H9 (cell line): ENCODE data around the gene PRDX1. TPM values are rescaled to one million over a fixed set of nuclear protein-coding genes. Genes with fewer than 3 reads are reported as not detected.

Experiments used
- DNase-seq: peaks from one replicate; pipeline ENCODE4 v3.0.0-alpha.2; 2017
- H2AFZ ChIP-seq: one replicate; pipeline ENCODE4 v1.6.1; 2013; ENCODE audit warnings: mild to moderate bottlenecking, low read length, control low read depth, moderate library complexity
- H2AK5ac ChIP-seq: 2 replicates; pipeline ENCODE4 v1.6.1; 2013; ENCODE audit warnings: low read length, control low read depth, mixed read lengths; ENCODE audit not compliant: insufficient read length
- H2BK120ac ChIP-seq: one replicate; pipeline ENCODE4 v1.6.1; 2013; ENCODE audit warnings: low read depth, mild to moderate bottlenecking, low read length, control low read depth, inconsistent platforms; ENCODE audit not compliant: poor library complexity, severe bottlenecking
- H2BK12ac ChIP-seq: 2 replicates; pipeline ENCODE4 v1.6.1; 2013; ENCODE audit warnings: low read length, control low read depth, mixed read lengths, low read depth; ENCODE audit not compliant: insufficient read length
- H2BK15ac ChIP-seq: 2 replicates; pipeline ENCODE4 v1.6.1; 2013; ENCODE audit warnings: low read depth, low read length, control low read depth
- H2BK20ac ChIP-seq: one replicate; pipeline ENCODE4 v1.6.1; 2013; ENCODE audit warnings: low read depth, mild to moderate bottlenecking, low read length, control low read depth, inconsistent platforms; ENCODE audit not compliant: poor library complexity, severe bottlenecking
- H2BK5ac ChIP-seq: 2 replicates; pipeline ENCODE4 v1.6.1; 2013; ENCODE audit warnings: low read length, control low read depth, mixed read lengths; ENCODE audit not compliant: insufficient read length
- H3K14ac ChIP-seq: 2 replicates; pipeline ENCODE4 v1.6.1; 2013; ENCODE audit warnings: low read length, control low read depth; ENCODE audit not compliant: insufficient read depth
- H3K18ac ChIP-seq: 2 replicates; pipeline ENCODE4 v1.6.1; 2013; ENCODE audit warnings: low read depth, mild to moderate bottlenecking, mixed read lengths, low read length, control low read depth; ENCODE audit not compliant: insufficient read length
- H3K23ac ChIP-seq: 2 replicates; pipeline ENCODE4 v1.6.1; 2013; ENCODE audit warnings: low read length, control low read depth, mixed read lengths, low read depth; ENCODE audit not compliant: insufficient read length
- H3K23me2 ChIP-seq: 2 replicates; pipeline ENCODE4 v1.6.1; 2013; ENCODE audit warnings: low read depth, mild to moderate bottlenecking, mixed read lengths, low read length, control low read depth; ENCODE audit not compliant: insufficient read length, poor library complexity, severe bottlenecking
- H3K27ac ChIP-seq: 2 replicates; pipeline ENCODE4 v1.5.1; 2013; ENCODE audit warnings: low read length, control low read depth, mixed read lengths, low read depth; ENCODE audit not compliant: insufficient read length
- H3K27me3 ChIP-seq: 2 replicates; pipeline ENCODE4 v1.6.1; 2013; ENCODE audit warnings: low read length, control low read depth, inconsistent platforms; ENCODE audit not compliant: insufficient read depth
- H3K4ac ChIP-seq: 2 replicates; pipeline ENCODE4 v1.6.1; 2013; ENCODE audit warnings: low read depth, mild to moderate bottlenecking, control low read depth, inconsistent platforms, low read length, moderate library complexity
- H3K4me1 ChIP-seq: 2 replicates; pipeline ENCODE4 v1.6.1; 2013; ENCODE audit warnings: low read length, control low read depth, inconsistent platforms; ENCODE audit not compliant: insufficient read depth
- H3K4me2 ChIP-seq: 2 replicates; pipeline ENCODE4 v1.6.1; 2013; ENCODE audit warnings: low read length, control low read depth, mixed read lengths; ENCODE audit not compliant: insufficient read length, insufficient read depth
- H3K56ac ChIP-seq: 2 replicates; pipeline ENCODE4 v1.6.1; 2013; ENCODE audit warnings: low read depth, mild to moderate bottlenecking, mixed read lengths, low read length, control low read depth; ENCODE audit not compliant: insufficient read length
- H3K79me1 ChIP-seq: 2 replicates; pipeline ENCODE4 v1.6.1; 2013; ENCODE audit warnings: low read depth, mild to moderate bottlenecking, moderate library complexity, low read length, control low read depth, inconsistent platforms; ENCODE audit not compliant: insufficient read depth, poor library complexity, severe bottlenecking
- H3K79me2 ChIP-seq: 2 replicates; pipeline ENCODE4 v1.6.1; 2013; ENCODE audit warnings: low read length, control low read depth, inconsistent platforms; ENCODE audit not compliant: insufficient read depth
- H3K9ac ChIP-seq: 2 replicates; pipeline ENCODE4 v1.6.1; 2013; ENCODE audit warnings: low read length, control low read depth, mixed read lengths; ENCODE audit not compliant: insufficient read length; ENCODE audit errors: extremely low read depth
- H3K9me3 ChIP-seq: one replicate; pipeline ENCODE4 v1.6.1; 2013; ENCODE audit warnings: low read depth, low read length, inconsistent platforms; ENCODE audit not compliant: control insufficient read depth
- H3T11ph ChIP-seq: one replicate; pipeline ENCODE4 v1.6.1; 2013; ENCODE audit warnings: mild to moderate bottlenecking, low read length, control low read depth, inconsistent platforms
- H4K20me1 ChIP-seq: one replicate; pipeline ENCODE4 v1.6.1; 2013; ENCODE audit not compliant: control insufficient read depth, insufficient read length, insufficient read depth
- H4K5ac ChIP-seq: 2 replicates; pipeline ENCODE4 v1.6.1; 2013; ENCODE audit warnings: low read depth, mild to moderate bottlenecking, mixed read lengths, low read length, control low read depth; ENCODE audit not compliant: insufficient read length
- H4K8ac ChIP-seq: replicated peaks from 2 replicates; pipeline ENCODE4 v1.6.1; 2013; ENCODE audit warnings: low read length, control low read depth, mixed read lengths, low read depth; ENCODE audit not compliant: insufficient read length
- H4K91ac ChIP-seq: 2 replicates; pipeline ENCODE4 v1.6.1; 2013; ENCODE audit warnings: low read depth, mild to moderate bottlenecking, moderate library complexity, mixed read lengths, low read length, control low read depth; ENCODE audit not compliant: insufficient read length
- H3K27ac Mint-ChIP-seq, 3 experiments: 2 replicates in 2 of 3; 3 replicates in 1 of 3; pipeline ENCODE4 v1.8.0; 2020 to 2021; ENCODE audit warnings: mixed read lengths in 3 of 3, mild to moderate bottlenecking in 1 of 3, moderate library complexity in 1 of 3
- H3K27me3 Mint-ChIP-seq: 2 replicates; pipeline ENCODE4 v1.8.0; 2021; ENCODE audit warnings: low read depth, mild to moderate bottlenecking, moderate library complexity, mixed read lengths
- H3K36me3 Mint-ChIP-seq, 3 experiments: 2 replicates in 2 of 3; 3 replicates in 1 of 3; pipeline ENCODE4 v1.8.0; 2020 to 2021; ENCODE audit warnings: low read depth in 3 of 3, mixed read lengths in 3 of 3; ENCODE audit not compliant: insufficient read depth in 1 of 3
- H3K4me1 Mint-ChIP-seq, 2 experiments: 2 replicates each; pipeline ENCODE4 v1.8.0; 2020; ENCODE audit warnings: mixed read lengths in 2 of 2
- H3K4me3 Mint-ChIP-seq, 2 experiments: 2 replicates in 1 of 2; 3 replicates in 1 of 2; pipeline ENCODE4 v1.8.0; 2020 to 2021; ENCODE audit warnings: mild to moderate bottlenecking in 2 of 2, mixed read lengths in 2 of 2, moderate library complexity in 1 of 2
- H3K9me3 Mint-ChIP-seq, 2 experiments: 2 replicates in 1 of 2; 3 replicates in 1 of 2; pipeline ENCODE4 v1.8.0; 2020; ENCODE audit warnings: mild to moderate bottlenecking in 2 of 2, mixed read lengths in 2 of 2, moderate library complexity in 1 of 2
- CTCF ChIP-seq: fragments of 200-600 bp; sonication (generic); conservative IDR thresholded peaks from 3 replicates; pipeline ENCODE4 v1.8.0; 2021; ENCODE audit warnings: antibody characterized with exemption, mild to moderate bottlenecking
- total RNA-seq: library from RNA; stranded (reverse); gene quantifications from 2 replicates; pipeline ENCODE4 v1.2.1, GENCODE V29; 2021

Gene PRDX1
- total RNA-seq, 1 experiment from 2014 or later = 1,003 TPM

- Histone ChIP-seq H3K14ac (no peak overlapping the region), H2BK15ac (no peak overlapping the region), H4K8ac (no peak overlapping the region), H2BK5ac (no peak overlapping the region), H3K4ac (no peak overlapping the region), H4K20me1 (no peaks in the 10 kb centered on the region), H4K5ac (no peak overlapping the region), H3K27me3 (no peaks in the 10 kb centered on the region), H3K23ac (no peak overlapping the region), H3K9ac (no peak overlapping the region), H4K91ac (no peak overlapping the region), H2AK5ac (no peak overlapping the region), H3K79me2 (no peaks in the 10 kb centered on the region), H3K18ac (no peak overlapping the region), H3K56ac (no peak overlapping the region), H3K27ac (no peak overlapping the region), H3K79me1 (no peaks in the 10 kb centered on the region), H3K23me2 (no peaks in the 10 kb centered on the region), H3K4me1 (no peaks in the 10 kb centered on the region), H2BK120ac (no peak overlapping the region), H3K4me2 (no peak overlapping the region), H2BK12ac (no peak overlapping the region), H2BK20ac (no peak overlapping the region), H3K9me3 (no peaks in the 10 kb centered on the region), H2AFZ (no peak overlapping the region), H3T11ph (no peak overlapping the region)
- TF ChIP-seq CTCF = no peak
- Mint-ChIP-seq H3K4me1 (peaks cover 0 to 1% of the 10 kb centered on the region in 2 experiments; a peak in 1 of 4 replicates), H3K36me3 (no peaks in the 10 kb centered on the region), H3K27me3 (no peaks in the 10 kb centered on the region; the same call in 1 of the 2 replicates), H3K27ac (no peak overlapping the region; a peak in 1 of 7 replicates), H3K4me3 (no peak overlapping the region), H3K9me3 (no peaks in the 10 kb centered on the region)
- no peak for DNase-seq
These were observed 56.4 kb downstream of the PRDX1 start for GRCh38 chr1:45465277-45465676.

Other genes starting within 250 kb of the PRDX1 start
- gene HPDL, start 195.0 kb downstream of the PRDX1 start, total RNA-seq = 10.1 and 10.6 TPM in 2 replicates
- 31.2 and 33.5 TPM in 2 replicates for gene TOE1, start 181.7 kb downstream of the PRDX1 start, total RNA-seq
- gene MUTYH, start 181.4 kb downstream of the PRDX1 start, total RNA-seq = 52.6 and 61.1 TPM in 2 replicates
- gene TESK2, start 30.7 kb downstream of the PRDX1 start, total RNA-seq = 6.2 and 7.2 TPM in 2 replicates
- 1.4 and 2.4 TPM in 2 replicates for gene CCDC163, start 21.8 kb downstream of the PRDX1 start, total RNA-seq
- gene MMACHC, start 21.6 kb downstream of the PRDX1 start, total RNA-seq = 11.9 and 12.8 TPM in 2 replicates
- 286 and 311 TPM in 2 replicates for gene AKR1A1, start 28.9 kb upstream of the PRDX1 start, total RNA-seq
- gene NASP, start 62.2 kb upstream of the PRDX1 start, total RNA-seq = 484 and 514 TPM in 2 replicates
- gene CCDC17, start 102.2 kb upstream of the PRDX1 start, total RNA-seq = 1.0 and 1.9 TPM in 2 replicates
- 101 and 115 TPM in 2 replicates for gene GPBP1L1, start 164.6 kb upstream of the PRDX1 start, total RNA-seq
- 29.1 and 30.7 TPM in 2 replicates for gene TMEM69, start 166.3 kb upstream of the PRDX1 start, total RNA-seq
- 5.4 and 6.3 TPM in 2 replicates for gene IPP, start 228.8 kb upstream of the PRDX1 start, total RNA-seq